MCF 10A (cell line): ENCODE measurements around the gene KRT80. TPM values are rescaled to one million over a fixed set of nuclear protein-coding genes. Genes with fewer than 3 reads are reported as not detected.
A peak's percentile ranks its signal among the peaks of the same experiment; 100 is the strongest.

ENCODE experiments used
- BruUV-seq: library from RNA; stranded (reverse); fragments of 400-500 nt; replicated peaks from 2 replicates; lab custom pipeline; 2021; lab: Mats Ljungman, UMichigan
- CTCF ChIA-PET: fragments of 300-600 bp; sonication (Branson Sonifier 250); formaldehyde crosslinking; extraction: SDS; loops from one replicate; lab custom pipeline; 2021; ENCODE audit warnings: antibody characterized with exemption, inconsistent platforms; lab: Yijun Ruan, JAX
- POLR2A ChIA-PET: fragments of 300-600, 350-650 bp; sonication (Branson Sonifier 250); formaldehyde crosslinking; extraction: SDS; loops from one replicate; lab custom pipeline; 2020; ENCODE audit warnings: antibody characterized with exemption, inconsistent platforms; lab: Yijun Ruan, JAX
- DNase-seq: peaks from one replicate; pipeline ENCODE4 v3.0.0-alpha.2; 2018; ENCODE audit not compliant: unreplicated experiment
- H3K27ac Mint-ChIP-seq: one replicate; pipeline ENCODE4 v1.8.0; 2022; ENCODE audit warnings: mild to moderate bottlenecking, low read depth, mixed read lengths; ENCODE audit not compliant: unreplicated experiment
- H3K27me3 Mint-ChIP-seq: one replicate; pipeline ENCODE4 v1.8.0; 2022; ENCODE audit warnings: mixed read lengths; ENCODE audit not compliant: insufficient read depth, unreplicated experiment
- H3K36me3 Mint-ChIP-seq: one replicate; pipeline ENCODE4 v1.8.0; 2022; ENCODE audit warnings: mild to moderate bottlenecking, moderate library complexity, mixed read lengths; ENCODE audit not compliant: insufficient read depth, unreplicated experiment
- H3K4me1 Mint-ChIP-seq: one replicate; pipeline ENCODE4 v1.8.0; 2022; ENCODE audit warnings: mixed read lengths; ENCODE audit not compliant: insufficient read depth, unreplicated experiment
- H3K4me3 Mint-ChIP-seq: one replicate; pipeline ENCODE4 v1.8.0; 2022; ENCODE audit warnings: mild to moderate bottlenecking, moderate library complexity, mixed read lengths; ENCODE audit not compliant: unreplicated experiment
- H3K9me3 Mint-ChIP-seq: one replicate; pipeline ENCODE4 v1.8.0; 2022; ENCODE audit warnings: mixed read lengths; ENCODE audit not compliant: unreplicated experiment
- intact Hi-C: fragments of 100-400 bp; cut with micrococcal nuclease; formaldehyde crosslinking; loops from 2 replicates; pipeline ENCODE4 v1.14.1; 2022
- total RNA-seq: library from RNA; stranded (reverse); gene quantifications from 2 replicates; pipeline ENCODE4 v1.2.3, GENCODE V29; 2022
- TF ChIP-seq, protein P1 (sequence below): fragments of 200-600 bp; IDR thresholded peaks from one replicate; pipeline ENCODE4 v1.8.0; 2022; ENCODE audit warnings: antibody characterized with exemption, mild to moderate bottlenecking; ENCODE audit not compliant: unreplicated experiment

The KRT80 gene
- total RNA-seq, 1 experiment from 2014 or later, result 27.4 TPM

DNA sequence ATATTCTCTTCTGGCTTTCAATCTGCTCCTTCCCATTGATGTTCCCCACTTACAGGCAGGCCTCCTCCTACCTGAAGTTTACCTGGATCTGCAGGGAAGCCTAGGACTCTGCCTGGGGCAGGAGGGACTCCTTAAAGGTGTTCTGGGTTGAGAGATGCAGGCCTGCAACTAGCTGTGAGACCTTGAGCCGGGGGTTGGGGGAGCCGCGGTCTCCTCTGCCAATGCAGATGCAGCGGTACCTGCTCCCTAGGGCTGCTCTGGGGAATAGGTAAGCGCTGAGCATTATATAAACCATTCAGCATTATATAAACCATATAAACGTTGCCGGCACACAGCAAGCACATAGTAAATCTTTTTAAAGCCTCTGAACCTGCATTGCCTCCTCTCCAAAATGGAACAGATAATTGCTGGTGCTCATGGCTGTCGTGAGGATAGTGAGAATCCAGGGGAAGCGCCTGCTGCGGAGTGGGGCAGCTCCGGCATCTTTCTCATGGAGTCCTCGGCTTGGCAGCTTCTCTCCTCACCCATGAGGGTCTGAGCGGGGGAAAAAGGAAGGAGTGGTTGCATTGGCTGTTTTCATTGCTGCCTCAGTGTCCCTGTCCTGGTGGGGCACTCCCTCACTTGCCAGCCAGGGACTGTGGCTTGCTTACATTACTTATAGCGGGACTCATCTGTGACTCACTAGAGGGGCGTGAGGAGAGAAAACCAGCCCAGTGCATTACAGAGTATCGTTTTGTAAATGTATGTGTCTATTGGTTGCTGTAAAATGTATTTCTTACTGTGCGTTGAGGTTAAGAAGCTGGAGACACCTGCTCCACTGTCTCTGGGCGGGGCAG lies 12.5 kb upstream of the KRT80 start:
- ChIA-PET POLR2A (interaction anchor here (0.7 to 1.7 kb wide), 3 partner anchors 11 to 284 kb away, joined by 3 to 6 read pairs (median 4); no protein-coding TSS in a partner anchor), CTCF (interaction anchor here (0.6 to 1.4 kb wide), 5 partner anchors 8 to 75 kb away, joined by 3 to 7 read pairs (median 3); no protein-coding TSS in a partner anchor)
- no peak for DNase-seq
- TF ChIP-seq, protein P1, sequence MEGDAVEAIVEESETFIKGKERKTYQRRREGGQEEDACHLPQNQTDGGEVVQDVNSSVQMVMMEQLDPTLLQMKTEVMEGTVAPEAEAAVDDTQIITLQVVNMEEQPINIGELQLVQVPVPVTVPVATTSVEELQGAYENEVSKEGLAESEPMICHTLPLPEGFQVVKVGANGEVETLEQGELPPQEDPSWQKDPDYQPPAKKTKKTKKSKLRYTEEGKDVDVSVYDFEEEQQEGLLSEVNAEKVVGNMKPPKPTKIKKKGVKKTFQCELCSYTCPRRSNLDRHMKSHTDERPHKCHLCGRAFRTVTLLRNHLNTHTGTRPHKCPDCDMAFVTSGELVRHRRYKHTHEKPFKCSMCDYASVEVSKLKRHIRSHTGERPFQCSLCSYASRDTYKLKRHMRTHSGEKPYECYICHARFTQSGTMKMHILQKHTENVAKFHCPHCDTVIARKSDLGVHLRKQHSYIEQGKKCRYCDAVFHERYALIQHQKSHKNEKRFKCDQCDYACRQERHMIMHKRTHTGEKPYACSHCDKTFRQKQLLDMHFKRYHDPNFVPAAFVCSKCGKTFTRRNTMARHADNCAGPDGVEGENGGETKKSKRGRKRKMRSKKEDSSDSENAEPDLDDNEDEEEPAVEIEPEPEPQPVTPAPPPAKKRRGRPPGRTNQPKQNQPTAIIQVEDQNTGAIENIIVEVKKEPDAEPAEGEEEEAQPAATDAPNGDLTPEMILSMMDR, result no peak
- no TSS peak for BruUV-seq
- Mint-ChIP-seq H3K27ac (peak overlapping the region; percentile 68), H3K27me3 (no peaks in the 10 kb centered on the region), H3K4me3 (no peak overlapping the region), H3K36me3 (peaks cover 6% of the 10 kb centered on the region), H3K9me3 (no peaks in the 10 kb centered on the region), H3K4me1 (peaks cover 52% of the 10 kb centered on the region)
- intact Hi-C loops, result no loop called here

DNA sequence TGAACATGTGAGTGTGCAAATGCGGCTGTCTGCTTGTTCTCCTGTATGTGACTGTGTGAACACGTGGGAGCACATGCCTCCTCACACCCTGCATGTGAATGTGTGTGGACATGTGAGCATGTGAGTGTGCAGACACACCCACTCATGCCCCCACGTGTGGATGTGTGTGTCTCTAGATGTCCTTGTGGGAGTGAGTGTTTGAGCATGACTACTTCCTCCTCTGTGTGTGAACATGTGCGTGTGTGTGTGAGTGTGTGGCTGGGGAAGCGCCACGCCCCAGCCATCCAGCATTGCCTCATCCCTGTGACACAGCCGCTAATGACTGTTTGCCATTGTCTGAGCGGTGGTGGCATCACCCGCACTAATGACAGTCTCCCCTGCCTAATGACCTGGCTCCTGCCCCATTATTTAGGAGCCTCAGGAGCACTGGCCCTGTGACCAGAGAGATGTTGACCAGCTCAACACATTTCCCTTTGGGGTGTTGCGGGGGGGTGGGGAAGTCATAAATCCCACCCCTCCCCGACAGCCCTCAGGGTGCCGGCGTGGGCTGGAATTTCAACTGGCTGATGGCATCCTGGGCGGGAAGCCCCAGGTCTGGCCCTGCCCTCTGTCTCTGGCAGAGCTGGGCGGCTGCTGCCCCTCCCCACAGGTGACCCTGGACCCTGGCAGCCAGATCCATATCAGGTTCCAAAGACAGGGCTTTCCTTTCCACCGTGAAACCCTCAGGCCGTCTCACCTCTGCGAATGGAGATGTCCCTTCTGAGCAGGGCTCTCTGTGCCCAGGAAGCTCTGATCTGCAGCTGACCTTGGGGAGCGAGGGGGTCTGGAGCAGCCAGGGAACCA lies 11.5 kb upstream of the KRT80 start:
- POLR2A ChIA-PET, result interaction anchor here (0.9 to 1.7 kb wide), 2 partner anchors 10 to 56 kb away, joined by 4 to 6 read pairs; no protein-coding TSS in a partner anchor
- Mint-ChIP-seq H3K9me3 (no peaks in the 10 kb centered on the region), H3K4me1 (peaks cover 51% of the 10 kb centered on the region), H3K27ac (peak overlapping the region; percentile 68), H3K27me3 (no peaks in the 10 kb centered on the region), H3K4me3 (no peak overlapping the region), H3K36me3 (peaks cover 6% of the 10 kb centered on the region)
- CTCF ChIA-PET, result interaction anchor here (0.9 to 1.4 kb wide), 4 partner anchors 9 to 76 kb away, joined by 3 to 7 read pairs (median 4); no protein-coding TSS in a partner anchor
- BruUV-seq, result no TSS peak
- peak; percentile 68 for DNase-seq
- intact Hi-C loops, result no loop called here
- TF ChIP-seq, protein P1, result no peak

DNA sequence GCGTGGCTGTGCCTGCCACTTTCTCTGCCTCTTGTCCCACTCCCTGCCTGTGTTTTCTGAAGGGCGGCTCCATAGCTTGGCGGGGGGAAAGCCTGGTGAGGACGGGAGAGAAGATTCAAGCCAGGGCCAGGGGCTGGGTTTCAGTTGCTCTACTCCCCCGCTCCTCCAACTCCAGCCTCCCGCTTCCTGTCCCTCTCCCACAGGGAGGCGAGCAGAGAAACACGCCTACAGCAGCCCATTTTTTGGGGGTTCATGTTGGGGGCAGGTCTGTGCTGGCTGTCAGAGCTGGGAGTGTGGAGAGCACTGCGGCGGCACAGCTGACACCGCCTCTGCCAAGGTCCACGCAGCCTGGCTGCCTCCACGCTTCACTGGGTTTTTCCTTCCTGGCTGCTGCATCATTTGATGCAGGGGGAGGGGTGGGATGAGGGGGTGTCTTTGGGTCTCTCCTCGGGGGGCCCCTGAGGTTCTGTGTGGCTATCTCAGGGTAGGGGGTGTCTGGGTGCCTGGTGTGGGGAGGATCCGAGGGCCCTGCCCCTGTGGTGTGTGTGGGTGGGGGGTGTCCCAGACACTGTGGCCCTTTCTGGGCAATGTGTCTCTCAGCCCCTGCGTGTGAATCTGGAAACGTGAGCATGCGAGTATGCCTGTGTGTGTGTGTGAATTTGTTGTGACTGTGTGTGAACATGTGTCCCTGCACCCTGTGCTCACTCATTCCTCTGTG lies 10.7 kb upstream of the KRT80 start:
- H3K4me1 Mint-ChIP-seq, result peaks cover 50% of the 10 kb centered on the region
- DNase-seq, result no peak
- CTCF ChIA-PET, result interaction anchor here (2.1 kb wide), 1 partner anchor 77 kb away, joined by 6 read pairs; no protein-coding TSS in a partner anchor
- no peak overlapping the region for H3K4me3 Mint-ChIP-seq
- no peaks in the 10 kb centered on the region for H3K9me3 Mint-ChIP-seq
- BruUV-seq, result no TSS peak
- intact Hi-C loops, result no loop called here
- TF ChIP-seq, protein P1, result no peak
- POLR2A ChIA-PET, result interaction anchor here (2.1 kb wide), 1 partner anchor 10 kb away, joined by 10 read pairs; the partner anchor contains the start of gene KRT80
- H3K27me3 Mint-ChIP-seq, result no peaks in the 10 kb centered on the region
- peaks cover 6% of the 10 kb centered on the region for H3K36me3 Mint-ChIP-seq
- H3K27ac Mint-ChIP-seq, result peak overlapping the region; percentile 68
